ENCODE data around the gene RANBP3L. TPM values are rescaled to one million over a fixed set of nuclear protein-coding genes. Genes with fewer than 3 reads are reported as not detected.

The RANBP3L gene
- total RNA-seq, 2 experiments from 2014 or later, result not detected

GRCh38 chr5:36253575-36253974, 48.1 kb downstream of the RANBP3L start:
- Mint-ChIP-seq H3K4me3 (no peak overlapping the region), H3K4me1 (ENCODE audit: low read depth) (no peaks in the 10 kb centered on the region), H3K27me3 (peaks cover 9% of the 10 kb centered on the region), H3K9me3 (no peaks in the 10 kb centered on the region), H3K36me3 (ENCODE audit: low read depth) (no peaks in the 10 kb centered on the region), H3K27ac (no peak overlapping the region)
- POLR2A ChIA-PET, result no interaction called here
- CTCF ChIA-PET, result interaction anchor here (0.8 to 4.2 kb wide), 3 partner anchors 12 to 53 kb away, joined by 3 to 25 read pairs (median 3); no protein-coding TSS in a partner anchor
- ATAC-seq, result no peak
- DNase-seq, result no peak
- intact Hi-C loops (cut with micrococcal nuclease), result no loop called here
- TF ChIP-seq CTCF (IDR thresholded peaks at IDR 0.05), result no peak

- no peaks in the 10 kb centered on the region for H3K9me3 Mint-ChIP-seq
- H3K27me3 Mint-ChIP-seq, result peaks cover 5% of the 10 kb centered on the region
- H3K4me1 Mint-ChIP-seq (ENCODE audit: low read depth), result no peaks in the 10 kb centered on the region
- no peak overlapping the region for H3K4me3 Mint-ChIP-seq
- no peak for TF ChIP-seq CTCF (IDR thresholded peaks at IDR 0.05)
- ATAC-seq, result no peak
- CTCF ChIA-PET, result interaction anchor here (0.8 to 4.2 kb wide), 4 partner anchors 9 to 53 kb away, joined by 3 to 25 read pairs (median 3); no protein-coding TSS in a partner anchor
- H3K36me3 Mint-ChIP-seq (ENCODE audit: low read depth), result no peaks in the 10 kb centered on the region
- POLR2A ChIA-PET, result no interaction called here
- intact Hi-C loops (cut with micrococcal nuclease), result no loop called here
- H3K27ac Mint-ChIP-seq, result no peak overlapping the region
- no peak for DNase-seq
Observed at GRCh38 chr5:36252722-36253365, 48.9 kb downstream of the RANBP3L start.

GRCh38 chr5:36251218-36251617, 50.5 kb downstream of the RANBP3L start:
- H3K4me1 Mint-ChIP-seq (ENCODE audit: low read depth), result no peaks in the 10 kb centered on the region
- DNase-seq (no peak), ATAC-seq (no peak)
- H3K36me3 Mint-ChIP-seq (ENCODE audit: low read depth), result no peaks in the 10 kb centered on the region
- ChIA-PET POLR2A (no interaction called here), CTCF (interaction anchor here (1.2 to 4.2 kb wide), 3 partner anchors 9 to 445 kb away, joined by 3 to 25 read pairs (median 7); partner anchors contain the start of gene NADK2)
- peaks cover 2% of the 10 kb centered on the region for H3K27me3 Mint-ChIP-seq
- TF ChIP-seq CTCF (IDR thresholded peaks at IDR 0.05), result no peak
- no peak overlapping the region for H3K4me3 Mint-ChIP-seq
- intact Hi-C loops (cut with micrococcal nuclease), result no loop called here
- no peaks in the 10 kb centered on the region for H3K9me3 Mint-ChIP-seq
- H3K27ac Mint-ChIP-seq, result no peak overlapping the region

- intact Hi-C loops (cut with micrococcal nuclease), result no loop called here
- DNase-seq (no peak), ATAC-seq (no peak)
- Mint-ChIP-seq H3K9me3 (no peaks in the 10 kb centered on the region), H3K4me1 (ENCODE audit: low read depth) (no peaks in the 10 kb centered on the region), H3K4me3 (no peak overlapping the region), H3K27ac (no peak overlapping the region), H3K27me3 (peaks cover 2% of the 10 kb centered on the region), H3K36me3 (ENCODE audit: low read depth) (no peaks in the 10 kb centered on the region)
- POLR2A ChIA-PET, result no interaction called here
- TF ChIP-seq CTCF (IDR thresholded peaks at IDR 0.05), result no peak
- CTCF ChIA-PET, result interaction anchor here (0.7 to 4.2 kb wide), 5 partner anchors 9 to 445 kb away, joined by 3 to 25 read pairs (median 5); partner anchors contain the start of gene NADK2
Observed at GRCh38 chr5:36250427-36250826, 51.3 kb downstream of the RANBP3L start.

GRCh38 chr5:36246036-36246800, 55.5 kb downstream of the RANBP3L start:
- CTCF ChIA-PET, result interaction anchor here (1.1 to 1.4 kb wide), 2 partner anchors 9 to 444 kb away, joined by 3 read pairs; no protein-coding TSS in a partner anchor
- no peak for TF ChIP-seq CTCF (IDR thresholded peaks at IDR 0.05)
- no peak overlapping the region for H3K4me3 Mint-ChIP-seq
- ATAC-seq, result no peak
- intact Hi-C loops (cut with micrococcal nuclease), result no loop called here
- H3K27me3 Mint-ChIP-seq, result no peaks in the 10 kb centered on the region
- H3K36me3 Mint-ChIP-seq (ENCODE audit: low read depth), result no peaks in the 10 kb centered on the region
- no peaks in the 10 kb centered on the region for H3K9me3 Mint-ChIP-seq
- no peak for DNase-seq
- peaks cover 15% of the 10 kb centered on the region for H3K4me1 Mint-ChIP-seq (ENCODE audit: low read depth)
- POLR2A ChIA-PET, result no interaction called here
- H3K27ac Mint-ChIP-seq, result no peak overlapping the region

Data from activated CD8-positive, alpha-beta T cell treated with anti-CD3 and anti-CD28 coated beads for 36 hours (primary cell).